ENCODE data around the gene TEX53.

Gene TEX53

DNA sequence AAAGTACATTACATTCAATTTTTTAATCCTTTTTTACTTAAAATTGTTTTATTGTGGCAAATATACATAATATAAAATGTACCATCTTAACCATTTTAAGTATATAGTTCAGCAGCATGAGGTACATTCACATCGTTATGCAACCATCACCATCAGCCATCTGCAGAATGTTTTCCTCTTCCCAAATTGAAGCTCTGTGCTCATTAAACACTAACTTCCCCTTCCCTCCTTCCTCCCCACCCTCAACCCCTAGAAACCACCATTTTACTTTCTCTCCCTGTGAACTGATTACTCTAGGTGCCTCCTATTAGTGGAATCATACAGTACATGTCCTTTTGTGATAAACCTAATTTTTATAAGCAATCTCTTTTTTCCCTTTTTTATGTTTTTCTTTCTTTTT is 15.6 kb downstream of the TEX53 start:
- TF ChIP-seq, protein P1, sequence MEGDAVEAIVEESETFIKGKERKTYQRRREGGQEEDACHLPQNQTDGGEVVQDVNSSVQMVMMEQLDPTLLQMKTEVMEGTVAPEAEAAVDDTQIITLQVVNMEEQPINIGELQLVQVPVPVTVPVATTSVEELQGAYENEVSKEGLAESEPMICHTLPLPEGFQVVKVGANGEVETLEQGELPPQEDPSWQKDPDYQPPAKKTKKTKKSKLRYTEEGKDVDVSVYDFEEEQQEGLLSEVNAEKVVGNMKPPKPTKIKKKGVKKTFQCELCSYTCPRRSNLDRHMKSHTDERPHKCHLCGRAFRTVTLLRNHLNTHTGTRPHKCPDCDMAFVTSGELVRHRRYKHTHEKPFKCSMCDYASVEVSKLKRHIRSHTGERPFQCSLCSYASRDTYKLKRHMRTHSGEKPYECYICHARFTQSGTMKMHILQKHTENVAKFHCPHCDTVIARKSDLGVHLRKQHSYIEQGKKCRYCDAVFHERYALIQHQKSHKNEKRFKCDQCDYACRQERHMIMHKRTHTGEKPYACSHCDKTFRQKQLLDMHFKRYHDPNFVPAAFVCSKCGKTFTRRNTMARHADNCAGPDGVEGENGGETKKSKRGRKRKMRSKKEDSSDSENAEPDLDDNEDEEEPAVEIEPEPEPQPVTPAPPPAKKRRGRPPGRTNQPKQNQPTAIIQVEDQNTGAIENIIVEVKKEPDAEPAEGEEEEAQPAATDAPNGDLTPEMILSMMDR (IDR thresholded peaks at IDR 0.05; ENCODE audit: low read depth, low read length, missing control alignments), result no peak
- H3K27ac ChIP-seq, result no peak overlapping the region
- DNase-seq, result no peak
- H3K27me3 ChIP-seq (replicated peaks), result no peaks in the 10 kb centered on the region
- in situ Hi-C loops (cut with HindIII; ENCODE audit: low pct_ligation_motif_present, low sequenced_read_pairs), result no loop called here
- H3K4me3 ChIP-seq (ENCODE audit: low read depth, low read length), result no peak overlapping the region
- H3K36me3 ChIP-seq (replicated peaks), result no peaks in the 10 kb centered on the region

DNA sequence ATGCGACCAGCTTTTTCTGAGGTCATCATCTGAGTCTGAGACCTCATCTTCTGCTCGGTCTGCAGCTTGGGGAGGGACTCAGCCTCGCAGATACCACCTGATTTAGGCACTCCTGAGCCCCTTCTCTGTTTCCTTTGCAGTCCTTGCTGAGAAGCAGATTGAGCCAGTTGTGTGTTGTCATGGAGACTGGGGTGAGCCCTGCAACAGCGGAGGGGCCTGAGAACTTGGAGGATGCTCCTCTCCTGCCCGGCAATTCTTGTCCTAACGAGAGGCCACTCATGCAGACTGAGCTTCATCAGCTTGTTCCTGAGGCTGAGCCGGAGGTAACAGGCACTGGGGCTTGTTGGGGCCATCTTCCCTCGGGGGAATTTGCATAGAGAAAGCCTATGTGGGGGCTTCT is 19.2 kb downstream of the TEX53 start:
- Histone ChIP-seq H3K27ac (no peak overlapping the region), H3K36me3 (replicated peaks) (peaks cover 7% of the 10 kb centered on the region), H3K27me3 (replicated peaks) (no peaks in the 10 kb centered on the region), H3K4me3 (ENCODE audit: low read depth, low read length) (no peak overlapping the region)
- TF ChIP-seq, protein P1 (IDR thresholded peaks at IDR 0.05; ENCODE audit: low read depth, low read length, missing control alignments), result no peak
- no peak for DNase-seq
- in situ Hi-C loops (cut with HindIII; ENCODE audit: low pct_ligation_motif_present, low sequenced_read_pairs), result no loop called here

DNA sequence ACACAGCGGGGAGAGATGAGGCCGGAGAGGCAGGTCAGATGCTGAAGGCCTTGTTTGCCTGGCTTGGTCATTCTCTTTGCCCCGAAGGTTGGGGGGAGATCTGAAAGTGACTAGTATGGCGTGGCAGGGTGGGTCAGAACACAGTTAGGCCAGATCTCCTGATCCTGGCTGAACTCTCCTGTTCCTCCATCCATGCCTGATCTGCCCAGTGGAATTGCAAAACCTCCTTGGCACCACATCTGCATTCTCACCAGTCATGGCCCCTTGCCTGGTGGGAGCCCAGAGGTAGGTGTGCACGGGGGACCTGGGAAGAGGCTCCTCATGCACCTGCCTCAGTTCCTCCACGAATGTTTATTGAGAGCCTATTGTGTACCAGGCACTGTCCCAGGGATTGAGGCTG is 23.2 kb downstream of the TEX53 start:
- Histone ChIP-seq H3K4me3 (ENCODE audit: low read depth, low read length) (no peak overlapping the region), H3K27me3 (replicated peaks) (no peaks in the 10 kb centered on the region), H3K27ac (no peak overlapping the region), H3K36me3 (replicated peaks) (peaks cover 7% of the 10 kb centered on the region)
- DNase-seq, result no peak
- TF ChIP-seq, protein P1 (IDR thresholded peaks at IDR 0.05; ENCODE audit: low read depth, low read length, missing control alignments), result no peak
- in situ Hi-C loops (cut with HindIII; ENCODE audit: low pct_ligation_motif_present, low sequenced_read_pairs), result no loop called here

DNA sequence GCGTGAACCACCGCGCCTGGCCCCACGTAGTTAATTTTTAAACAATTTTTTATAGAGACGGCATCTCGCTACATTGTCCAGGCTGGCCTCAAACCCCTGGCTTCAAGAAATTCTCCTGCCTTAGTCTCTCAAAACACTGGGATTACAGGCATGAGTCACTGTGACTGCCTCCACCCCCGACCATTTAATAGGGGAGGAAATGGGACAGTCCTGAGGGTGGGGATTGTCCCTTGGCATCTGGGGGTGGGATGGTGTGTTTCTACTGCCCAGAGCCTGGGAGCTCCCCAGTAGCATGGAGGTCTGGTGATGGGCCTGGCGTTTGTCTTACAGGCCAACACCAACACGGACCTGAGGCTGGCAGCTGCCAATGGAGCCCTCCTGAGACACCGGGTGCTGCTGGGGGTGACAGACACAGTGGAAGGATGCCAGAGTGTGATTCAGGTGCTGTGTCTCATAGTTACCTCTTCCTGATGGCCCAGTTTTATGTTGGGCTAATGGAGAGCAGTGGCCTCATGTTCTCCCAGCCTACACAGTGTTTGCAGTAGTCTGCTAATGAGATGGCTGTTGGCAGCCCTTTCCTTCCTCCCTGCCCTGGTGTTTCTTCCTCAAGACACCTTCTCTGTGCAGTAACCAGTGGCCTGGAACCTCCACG is 24.0 kb downstream of the TEX53 start:
- Histone ChIP-seq H3K4me3 (ENCODE audit: low read depth, low read length) (no peak overlapping the region), H3K36me3 (replicated peaks) (peaks cover 9% of the 10 kb centered on the region), H3K27ac (no peak overlapping the region), H3K27me3 (replicated peaks) (no peaks in the 10 kb centered on the region)
- no peak for DNase-seq
- in situ Hi-C loops (cut with HindIII; ENCODE audit: low pct_ligation_motif_present, low sequenced_read_pairs), result no loop called here
- TF ChIP-seq, protein P1 (IDR thresholded peaks at IDR 0.05; ENCODE audit: low read depth, low read length, missing control alignments), result no peak

DNA sequence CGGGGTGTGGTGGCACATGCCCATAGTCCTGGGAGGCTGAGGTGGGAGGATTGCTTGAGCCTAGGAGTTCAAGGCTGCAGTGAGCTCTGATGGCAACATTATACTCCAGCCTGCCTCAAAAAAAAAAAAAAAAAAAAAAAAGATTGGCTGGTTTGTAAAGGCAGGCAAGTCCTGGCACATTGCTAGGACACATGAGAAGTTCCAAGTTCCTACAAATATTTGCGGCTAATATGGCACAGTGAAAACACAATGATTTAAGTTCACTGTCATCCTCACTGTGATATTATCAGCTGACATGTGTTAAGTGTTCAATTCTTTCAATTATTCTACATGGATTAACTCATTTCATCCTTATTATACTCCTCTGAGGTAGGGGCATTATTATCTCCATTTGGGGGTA is 26.4 kb downstream of the TEX53 start:
- in situ Hi-C loops (cut with HindIII; ENCODE audit: low pct_ligation_motif_present, low sequenced_read_pairs), result no loop called here
- Histone ChIP-seq H3K27ac (no peak overlapping the region), H3K36me3 (replicated peaks) (peaks cover 14% of the 10 kb centered on the region), H3K4me3 (ENCODE audit: low read depth, low read length) (no peak overlapping the region), H3K27me3 (replicated peaks) (no peaks in the 10 kb centered on the region)
- DNase-seq, result no peak
- TF ChIP-seq, protein P1 (IDR thresholded peaks at IDR 0.05; ENCODE audit: low read depth, low read length, missing control alignments), result no peak

DNA sequence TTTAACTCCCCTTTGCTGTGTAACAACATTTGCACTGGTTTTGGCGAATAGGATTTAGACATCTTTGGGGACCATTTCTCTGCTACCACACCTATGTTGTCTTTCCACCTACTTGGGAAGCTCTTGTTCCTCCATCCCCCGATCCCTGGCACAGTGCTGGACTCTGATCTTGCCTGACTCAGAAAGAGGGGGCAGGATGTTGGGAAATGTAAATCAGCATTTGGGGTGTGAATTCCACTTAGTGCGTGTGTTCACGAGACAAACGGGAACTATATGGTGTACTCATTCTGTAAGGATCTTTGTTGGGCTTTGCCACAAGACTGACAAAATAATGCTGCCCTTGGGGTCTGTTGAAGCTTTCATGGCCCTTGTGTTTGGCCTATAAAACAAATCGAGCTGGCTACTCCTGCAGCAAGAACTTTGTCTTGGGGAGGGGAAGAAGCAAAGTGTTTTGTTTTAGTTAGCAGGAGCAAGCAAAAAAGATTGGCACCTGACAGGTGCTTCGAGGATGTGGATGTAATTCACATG is 28.0 kb downstream of the TEX53 start:
- Histone ChIP-seq H3K4me3 (ENCODE audit: low read depth, low read length) (no peak overlapping the region), H3K36me3 (replicated peaks) (peaks cover 14% of the 10 kb centered on the region), H3K27me3 (replicated peaks) (no peaks in the 10 kb centered on the region), H3K27ac (no peak overlapping the region)
- no peak for DNase-seq
- TF ChIP-seq, protein P1 (IDR thresholded peaks at IDR 0.05; ENCODE audit: low read depth, low read length, missing control alignments), result no peak
- in situ Hi-C loops (cut with HindIII; ENCODE audit: low pct_ligation_motif_present, low sequenced_read_pairs), result no loop called here

Data from brain microvascular endothelial cell (primary cell).